HepG2 (cell line): ENCODE measurements around the gene EIF5A. TPM values are rescaled to one million over a fixed set of nuclear protein-coding genes. Genes with fewer than 3 reads are reported as not detected.
A peak's percentile ranks its signal among the peaks of the same experiment; 100 is the strongest.

Source experiments
- HDAC1 ChIP-seq: sonication (generic); formaldehyde crosslinking; IDR thresholded peaks from 2 replicates; pipeline ENCODE4 v1.5.1; 2020; ENCODE audit warnings: mild to moderate bottlenecking, missing genetic modification reagents
- HDAC6 ChIP-seq: fragments of 200-600 bp; sonication (generic); IDR thresholded peaks from 2 replicates; pipeline ENCODE4 v1.7.0; 2017; ENCODE audit warnings: mild to moderate bottlenecking, antibody characterized with exemption, low read length, low read depth
- IKZF1 ChIP-seq: fragments of 450-650 bp; IDR thresholded peaks from 2 replicates; pipeline ENCODE4 v1.7.1; 2016
- JDP2 ChIP-seq: sonication (generic); formaldehyde crosslinking; IDR thresholded peaks from 2 replicates; pipeline ENCODE4 v1.8.1; 2022; ENCODE audit warnings: missing genetic modification reagents, borderline replicate concordance
- KDM4B ChIP-seq: sonication (generic); formaldehyde crosslinking; IDR thresholded peaks from 2 replicates; pipeline ENCODE4 v1.4.0; 2020; ENCODE audit warnings: missing genetic modification reagents
- NFE2 ChIP-seq: sonication (generic); formaldehyde crosslinking; IDR thresholded peaks from 2 replicates; pipeline ENCODE4 v1.4.0; 2020; ENCODE audit warnings: missing genetic modification reagents
- PRMT3 ChIP-seq: sonication (generic); formaldehyde crosslinking; IDR thresholded peaks from 2 replicates; pipeline ENCODE4 v1.8.1; 2022; ENCODE audit warnings: low read depth, mild to moderate bottlenecking, moderate library complexity, missing genetic modification reagents, borderline replicate concordance
- RBM39 ChIP-seq: fragments of 200-400 bp; formaldehyde crosslinking; IDR thresholded peaks from one replicate; pipeline ENCODE4 v1.6.1; 2018; ENCODE audit warnings: antibody characterized with exemption, mild to moderate bottlenecking, low read depth, low read length; ENCODE audit not compliant: poor library complexity, severe bottlenecking
- ZFAT ChIP-seq: sonication (generic); formaldehyde crosslinking; conservative IDR thresholded peaks from 2 replicates; pipeline ENCODE4 v1.8.1; 2023; ENCODE audit warnings: missing genetic modification reagents, inconsistent platforms
- ZNF225 ChIP-seq: sonication (generic); formaldehyde crosslinking; IDR thresholded peaks from 2 replicates; pipeline ENCODE4 v1.4.0; 2020; ENCODE audit warnings: mild to moderate bottlenecking, missing genetic modification reagents
- ZNF530 ChIP-seq: sonication (generic); formaldehyde crosslinking; IDR thresholded peaks from 2 replicates; pipeline ENCODE4 v1.5.0; 2020; ENCODE audit warnings: low read depth, mild to moderate bottlenecking, missing genetic modification reagents
- ZNF670 ChIP-seq: sonication (generic); formaldehyde crosslinking; IDR thresholded peaks from 2 replicates; pipeline ENCODE4 v1.8.0; 2022; ENCODE audit warnings: mild to moderate bottlenecking, missing genetic modification reagents, borderline replicate concordance
- polyA plus RNA-seq, 8 experiments: library from polyadenylated mRNA; depleted of rRNA in 3 of 8; stranded (reverse) in 7 of 8; unstranded in 1 of 8; fragments of >200 nt; fragmentation: Illumina TruSeq in 4 of 8; extraction: Trizol in 4 of 8; gene quantifications; 2 replicates each; pipeline versions ENCODE4 v1.2.1 to v1.2.3, GENCODE V29; 2011 to 2016; ENCODE audit warnings: low read depth in 4 of 8, missing spikeins in 1 of 8, mixed read lengths in 1 of 8; ENCODE audit not compliant: insufficient read depth in 1 of 8
- total RNA-seq, 5 experiments: library from RNA; depleted of rRNA; stranded (reverse); fragments of >200 nt; fragmentation: Illumina TruSeq; extraction: Trizol; gene quantifications; 2 replicates each; pipeline ENCODE4 v1.2.3, GENCODE V29; 2016; ENCODE audit warnings: low read depth in 1 of 5
- TF ChIP-seq, protein P1 (sequence below): IDR thresholded peaks from 2 replicates; pipeline ENCODE4 v1.6.1; 2016; ENCODE audit warnings: low read depth, missing genetic modification reagents, missing compliant biosample characterization
- TF ChIP-seq, protein P2 (sequence below): sonication (generic); formaldehyde crosslinking; conservative IDR thresholded peaks from 2 replicates; pipeline ENCODE4 v1.4.0; 2020; ENCODE audit warnings: mild to moderate bottlenecking, missing genetic modification reagents, moderate library complexity
- TF ChIP-seq, protein P3 (sequence below): sonication (generic); formaldehyde crosslinking; IDR thresholded peaks from 2 replicates; pipeline ENCODE4 v1.4.0; 2020; ENCODE audit warnings: low read depth, mild to moderate bottlenecking, missing genetic modification reagents
- TF ChIP-seq, protein P4 (sequence below): sonication (generic); formaldehyde crosslinking; IDR thresholded peaks from 2 replicates; pipeline ENCODE4 v1.5.0; 2020; ENCODE audit warnings: mild to moderate bottlenecking, missing genetic modification reagents

Gene EIF5A
- total and polyA plus RNA-seq, 2 of the 13 experiments (the other 11 are each of a cell fraction or from before 2014, with no cell fraction given), result 319 to 337 TPM

DNA sequence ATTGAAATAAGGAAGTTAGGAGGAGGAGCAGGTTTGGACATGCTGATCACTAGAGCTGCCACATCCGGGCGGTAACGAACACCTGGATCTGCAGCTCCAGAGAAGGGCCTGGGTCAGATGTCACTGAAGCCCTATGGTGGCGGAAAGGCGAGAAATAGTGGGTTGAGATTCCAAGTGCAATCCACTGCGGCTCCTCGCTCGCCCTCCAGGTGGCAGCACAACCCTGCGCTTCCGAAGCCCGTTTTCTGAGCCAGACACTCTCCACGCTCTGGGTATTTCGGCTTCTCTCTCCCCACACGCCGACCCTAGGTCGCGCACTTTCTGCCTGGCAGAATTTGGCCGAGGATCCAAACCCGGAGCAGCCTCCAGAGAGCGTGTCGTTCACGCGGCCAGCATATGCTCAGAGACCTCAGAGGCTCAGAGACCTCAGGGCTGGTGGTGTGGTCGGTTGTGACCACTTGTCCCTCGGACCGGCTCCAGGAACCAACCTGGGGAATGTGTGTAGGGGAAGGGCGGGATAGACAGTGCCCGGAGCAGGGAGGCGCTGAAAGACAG, 26.8 kb upstream of the EIF5A start (continued):
- no peak for TF ChIP-seq ZNF530
- TF ChIP-seq, protein P1, sequence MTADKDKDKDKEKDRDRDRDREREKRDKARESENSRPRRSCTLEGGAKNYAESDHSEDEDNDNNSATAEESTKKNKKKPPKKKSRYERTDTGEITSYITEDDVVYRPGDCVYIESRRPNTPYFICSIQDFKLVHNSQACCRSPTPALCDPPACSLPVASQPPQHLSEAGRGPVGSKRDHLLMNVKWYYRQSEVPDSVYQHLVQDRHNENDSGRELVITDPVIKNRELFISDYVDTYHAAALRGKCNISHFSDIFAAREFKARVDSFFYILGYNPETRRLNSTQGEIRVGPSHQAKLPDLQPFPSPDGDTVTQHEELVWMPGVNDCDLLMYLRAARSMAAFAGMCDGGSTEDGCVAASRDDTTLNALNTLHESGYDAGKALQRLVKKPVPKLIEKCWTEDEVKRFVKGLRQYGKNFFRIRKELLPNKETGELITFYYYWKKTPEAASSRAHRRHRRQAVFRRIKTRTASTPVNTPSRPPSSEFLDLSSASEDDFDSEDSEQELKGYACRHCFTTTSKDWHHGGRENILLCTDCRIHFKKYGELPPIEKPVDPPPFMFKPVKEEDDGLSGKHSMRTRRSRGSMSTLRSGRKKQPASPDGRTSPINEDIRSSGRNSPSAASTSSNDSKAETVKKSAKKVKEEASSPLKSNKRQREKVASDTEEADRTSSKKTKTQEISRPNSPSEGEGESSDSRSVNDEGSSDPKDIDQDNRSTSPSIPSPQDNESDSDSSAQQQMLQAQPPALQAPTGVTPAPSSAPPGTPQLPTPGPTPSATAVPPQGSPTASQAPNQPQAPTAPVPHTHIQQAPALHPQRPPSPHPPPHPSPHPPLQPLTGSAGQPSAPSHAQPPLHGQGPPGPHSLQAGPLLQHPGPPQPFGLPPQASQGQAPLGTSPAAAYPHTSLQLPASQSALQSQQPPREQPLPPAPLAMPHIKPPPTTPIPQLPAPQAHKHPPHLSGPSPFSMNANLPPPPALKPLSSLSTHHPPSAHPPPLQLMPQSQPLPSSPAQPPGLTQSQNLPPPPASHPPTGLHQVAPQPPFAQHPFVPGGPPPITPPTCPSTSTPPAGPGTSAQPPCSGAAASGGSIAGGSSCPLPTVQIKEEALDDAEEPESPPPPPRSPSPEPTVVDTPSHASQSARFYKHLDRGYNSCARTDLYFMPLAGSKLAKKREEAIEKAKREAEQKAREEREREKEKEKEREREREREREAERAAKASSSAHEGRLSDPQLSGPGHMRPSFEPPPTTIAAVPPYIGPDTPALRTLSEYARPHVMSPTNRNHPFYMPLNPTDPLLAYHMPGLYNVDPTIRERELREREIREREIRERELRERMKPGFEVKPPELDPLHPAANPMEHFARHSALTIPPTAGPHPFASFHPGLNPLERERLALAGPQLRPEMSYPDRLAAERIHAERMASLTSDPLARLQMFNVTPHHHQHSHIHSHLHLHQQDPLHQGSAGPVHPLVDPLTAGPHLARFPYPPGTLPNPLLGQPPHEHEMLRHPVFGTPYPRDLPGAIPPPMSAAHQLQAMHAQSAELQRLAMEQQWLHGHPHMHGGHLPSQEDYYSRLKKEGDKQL (CRISPR knock-in tag), result no peak
- peak; percentile 60 for TF ChIP-seq RBM39
- TF ChIP-seq HDAC1 (CRISPR knock-in tag), result peak; percentile 64; the same call in 1 of the 2 replicates
- TF ChIP-seq JDP2, result no peak
- no peak for TF ChIP-seq ZNF670
- TF ChIP-seq, protein P2, sequence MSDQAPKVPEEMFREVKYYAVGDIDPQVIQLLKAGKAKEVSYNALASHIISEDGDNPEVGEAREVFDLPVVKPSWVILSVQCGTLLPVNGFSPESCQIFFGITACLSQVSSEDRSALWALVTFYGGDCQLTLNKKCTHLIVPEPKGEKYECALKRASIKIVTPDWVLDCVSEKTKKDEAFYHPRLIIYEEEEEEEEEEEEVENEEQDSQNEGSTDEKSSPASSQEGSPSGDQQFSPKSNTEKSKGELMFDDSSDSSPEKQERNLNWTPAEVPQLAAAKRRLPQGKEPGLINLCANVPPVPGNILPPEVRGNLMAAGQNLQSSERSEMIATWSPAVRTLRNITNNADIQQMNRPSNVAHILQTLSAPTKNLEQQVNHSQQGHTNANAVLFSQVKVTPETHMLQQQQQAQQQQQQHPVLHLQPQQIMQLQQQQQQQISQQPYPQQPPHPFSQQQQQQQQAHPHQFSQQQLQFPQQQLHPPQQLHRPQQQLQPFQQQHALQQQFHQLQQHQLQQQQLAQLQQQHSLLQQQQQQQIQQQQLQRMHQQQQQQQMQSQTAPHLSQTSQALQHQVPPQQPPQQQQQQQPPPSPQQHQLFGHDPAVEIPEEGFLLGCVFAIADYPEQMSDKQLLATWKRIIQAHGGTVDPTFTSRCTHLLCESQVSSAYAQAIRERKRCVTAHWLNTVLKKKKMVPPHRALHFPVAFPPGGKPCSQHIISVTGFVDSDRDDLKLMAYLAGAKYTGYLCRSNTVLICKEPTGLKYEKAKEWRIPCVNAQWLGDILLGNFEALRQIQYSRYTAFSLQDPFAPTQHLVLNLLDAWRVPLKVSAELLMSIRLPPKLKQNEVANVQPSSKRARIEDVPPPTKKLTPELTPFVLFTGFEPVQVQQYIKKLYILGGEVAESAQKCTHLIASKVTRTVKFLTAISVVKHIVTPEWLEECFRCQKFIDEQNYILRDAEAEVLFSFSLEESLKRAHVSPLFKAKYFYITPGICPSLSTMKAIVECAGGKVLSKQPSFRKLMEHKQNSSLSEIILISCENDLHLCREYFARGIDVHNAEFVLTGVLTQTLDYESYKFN (CRISPR knock-in tag), result peak; percentile 36
- TF ChIP-seq PRMT3 (CRISPR knock-in tag), result no peak
- TF ChIP-seq NFE2, result no peak
- no peak for TF ChIP-seq ZFAT (CRISPR knock-in tag)
- TF ChIP-seq, protein P3, sequence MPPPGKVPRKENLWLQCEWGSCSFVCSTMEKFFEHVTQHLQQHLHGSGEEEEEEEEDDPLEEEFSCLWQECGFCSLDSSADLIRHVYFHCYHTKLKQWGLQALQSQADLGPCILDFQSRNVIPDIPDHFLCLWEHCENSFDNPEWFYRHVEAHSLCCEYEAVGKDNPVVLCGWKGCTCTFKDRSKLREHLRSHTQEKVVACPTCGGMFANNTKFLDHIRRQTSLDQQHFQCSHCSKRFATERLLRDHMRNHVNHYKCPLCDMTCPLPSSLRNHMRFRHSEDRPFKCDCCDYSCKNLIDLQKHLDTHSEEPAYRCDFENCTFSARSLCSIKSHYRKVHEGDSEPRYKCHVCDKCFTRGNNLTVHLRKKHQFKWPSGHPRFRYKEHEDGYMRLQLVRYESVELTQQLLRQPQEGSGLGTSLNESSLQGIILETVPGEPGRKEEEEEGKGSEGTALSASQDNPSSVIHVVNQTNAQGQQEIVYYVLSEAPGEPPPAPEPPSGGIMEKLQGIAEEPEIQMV (CRISPR knock-in tag), result no peak
- TF ChIP-seq KDM4B (CRISPR knock-in tag), result 0 out of 2 replicates have a peak, but pooled peaks have one; percentile 52
- no peak for TF ChIP-seq ZNF225 (CRISPR knock-in tag)
- TF ChIP-seq, protein P4, sequence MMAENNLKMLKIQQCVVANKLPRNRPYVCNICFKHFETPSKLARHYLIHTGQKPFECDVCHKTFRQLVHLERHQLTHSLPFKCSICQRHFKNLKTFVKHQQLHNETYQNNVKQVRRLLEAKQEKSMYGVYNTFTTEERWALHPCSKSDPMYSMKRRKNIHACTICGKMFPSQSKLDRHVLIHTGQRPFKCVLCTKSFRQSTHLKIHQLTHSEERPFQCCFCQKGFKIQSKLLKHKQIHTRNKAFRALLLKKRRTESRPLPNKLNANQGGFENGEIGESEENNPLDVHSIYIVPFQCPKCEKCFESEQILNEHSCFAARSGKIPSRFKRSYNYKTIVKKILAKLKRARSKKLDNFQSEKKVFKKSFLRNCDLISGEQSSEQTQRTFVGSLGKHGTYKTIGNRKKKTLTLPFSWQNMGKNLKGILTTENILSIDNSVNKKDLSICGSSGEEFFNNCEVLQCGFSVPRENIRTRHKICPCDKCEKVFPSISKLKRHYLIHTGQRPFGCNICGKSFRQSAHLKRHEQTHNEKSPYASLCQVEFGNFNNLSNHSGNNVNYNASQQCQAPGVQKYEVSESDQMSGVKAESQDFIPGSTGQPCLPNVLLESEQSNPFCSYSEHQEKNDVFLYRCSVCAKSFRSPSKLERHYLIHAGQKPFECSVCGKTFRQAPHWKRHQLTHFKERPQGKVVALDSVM (CRISPR knock-in tag), result no peak; the same call in 1 of the 2 replicates
- no peak for TF ChIP-seq IKZF1
- no peak for TF ChIP-seq HDAC6
